Measurements from ENCODE around the gene STEAP4.

DNA sequence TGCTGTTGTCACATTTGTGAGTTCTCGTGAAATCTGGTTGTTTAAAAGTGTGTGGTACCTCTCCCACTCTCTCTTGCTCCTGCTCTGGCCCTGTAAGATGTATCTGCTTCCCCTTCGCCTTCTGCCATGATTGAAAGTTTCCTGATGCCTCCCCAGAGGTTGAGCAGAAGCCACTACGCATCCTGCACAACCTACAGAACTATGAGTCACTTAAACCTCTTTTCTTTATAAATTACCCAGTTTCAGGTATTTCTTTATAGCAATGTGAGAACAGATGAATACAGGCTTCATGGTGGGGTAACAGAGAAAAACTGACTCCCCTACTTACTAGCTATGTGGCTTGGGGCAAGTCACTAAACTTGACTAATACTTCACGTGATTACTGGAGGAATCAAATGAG is 18.0 kb upstream of the STEAP4 start:
- TF ChIP-seq EZH2phosphoT487 (IDR thresholded peaks at IDR 0.05; ENCODE audit: insufficient read depth, low read depth) (no peak), EZH2 (IDR thresholded peaks at IDR 0.05; ENCODE audit: insufficient read depth, poor library complexity, severe bottlenecking) (no peak)
